Measurements from ENCODE around the gene EIF6.

DNA sequence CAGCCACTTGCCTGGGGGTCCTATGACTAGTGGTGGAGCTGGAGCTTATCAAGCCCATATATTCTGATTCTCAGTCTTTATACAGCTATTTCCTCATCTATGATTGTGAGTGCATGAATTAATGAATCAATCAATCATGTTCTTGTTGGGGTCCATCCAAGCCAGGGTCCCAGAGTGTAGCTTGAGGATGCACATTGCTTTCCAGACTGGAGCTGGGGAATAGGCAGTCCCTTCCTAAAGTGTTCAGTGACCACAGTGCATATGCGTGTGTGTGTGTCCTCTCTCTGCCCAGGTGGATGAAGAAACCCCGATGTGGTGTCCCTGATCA lies 33.0 kb downstream of the EIF6 start:
- TF ChIP-seq GATA2 (IDR thresholded peaks at IDR 0.05; ENCODE audit: low read depth, low read length) (no peak), GATA3 (IDR thresholded peaks at IDR 0.05; ENCODE audit: low read depth, low read length) (no peak)

Measured in SH-SY5Y (cell line).